Activated T-cell treated with anti-CD3 and anti-CD28 coated beads, Interleukin-2, amount 50 U/mL, for 4 hours (primary cell): ENCODE data around the gene SPECC1L. TPM values are rescaled to one million over a fixed set of nuclear protein-coding genes. Genes with fewer than 3 reads are reported as not detected.

Source experiments
- ATAC-seq, 2 donors: fragments of 200-7000 bp; cut with Tn5 transposase; one replicate each; pipeline ENCODE4 v1.10.0; 2021
- DNase-seq: peaks from one replicate; pipeline ENCODE4 v3.0.0-alpha.2; 2020
- H3K27me3 Mint-ChIP-seq: one replicate; pipeline ENCODE4 v1.8.0; 2021; ENCODE audit warnings: low read depth, mixed read lengths
- H3K36me3 Mint-ChIP-seq: one replicate; pipeline ENCODE4 v1.8.0; 2022; ENCODE audit warnings: mixed read lengths; ENCODE audit not compliant: insufficient read depth
- H3K4me1 Mint-ChIP-seq: one replicate; pipeline ENCODE4 v1.8.0; 2021; ENCODE audit warnings: low read depth, mixed read lengths
- H3K4me3 Mint-ChIP-seq: one replicate; pipeline ENCODE4 v1.8.0; 2021; ENCODE audit warnings: mild to moderate bottlenecking, moderate library complexity, mixed read lengths
- H3K9me3 Mint-ChIP-seq: one replicate; pipeline ENCODE4 v1.8.0; 2021; ENCODE audit warnings: mixed read lengths
- total RNA-seq, 3 donors: library from RNA; stranded (reverse); gene quantifications; one replicate each; pipeline ENCODE4 v1.2.1, GENCODE V29; 2021

Gene SPECC1L
- total RNA-seq, 3 donors from 2014 or later: 31.4 to 33.6 (median 33.1) TPM

DNA sequence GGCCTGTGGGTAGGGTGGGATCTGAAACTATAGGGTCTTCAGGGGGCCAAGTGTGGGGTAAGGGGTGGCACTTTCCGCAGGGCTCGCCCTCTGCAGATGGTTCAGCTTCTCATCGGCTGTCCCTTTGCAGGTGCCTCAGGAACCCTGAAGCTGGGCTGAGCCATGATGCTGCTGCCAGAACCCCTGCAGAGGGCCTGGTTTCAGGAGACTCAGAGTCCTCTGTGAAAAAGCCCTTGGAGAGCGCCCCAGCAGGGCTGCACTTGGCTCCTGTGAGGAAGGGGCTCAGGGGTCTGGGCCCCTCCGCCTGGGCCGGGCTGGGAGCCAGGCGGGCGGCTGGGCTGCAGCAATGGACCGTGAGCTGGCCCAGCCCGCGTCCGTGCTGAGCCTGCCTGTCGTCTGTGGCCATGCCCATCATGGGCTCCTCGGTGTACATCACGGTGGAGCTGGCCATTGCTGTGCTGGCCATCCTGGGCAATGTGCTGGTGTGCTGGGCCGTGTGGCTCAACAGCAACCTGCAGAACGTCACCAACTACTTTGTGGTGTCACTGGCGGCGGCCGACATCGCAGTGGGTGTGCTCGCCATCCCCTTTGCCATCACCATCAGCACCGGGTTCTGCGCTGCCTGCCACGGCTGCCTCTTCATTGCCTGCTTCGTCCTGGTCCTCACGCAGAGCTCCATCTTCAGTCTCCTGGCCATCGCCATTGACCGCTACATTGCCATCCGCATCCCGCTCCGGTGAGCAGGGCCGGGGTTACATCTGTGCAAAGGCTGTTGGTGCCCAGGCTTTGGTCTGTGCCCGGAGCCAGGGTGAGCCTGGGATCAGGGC is 162.6 kb downstream of the SPECC1L start:
- no peaks in the 10 kb centered on the region for H3K27me3 Mint-ChIP-seq
- peaks cover 2% of the 10 kb centered on the region for H3K36me3 Mint-ChIP-seq
- peaks cover 96% of the 10 kb centered on the region for H3K4me1 Mint-ChIP-seq
- peak overlapping the region; percentile 31 for H3K4me3 Mint-ChIP-seq
- no peaks in the 10 kb centered on the region for H3K9me3 Mint-ChIP-seq
- ATAC-seq: no peak
- no peak for DNase-seq

DNA sequence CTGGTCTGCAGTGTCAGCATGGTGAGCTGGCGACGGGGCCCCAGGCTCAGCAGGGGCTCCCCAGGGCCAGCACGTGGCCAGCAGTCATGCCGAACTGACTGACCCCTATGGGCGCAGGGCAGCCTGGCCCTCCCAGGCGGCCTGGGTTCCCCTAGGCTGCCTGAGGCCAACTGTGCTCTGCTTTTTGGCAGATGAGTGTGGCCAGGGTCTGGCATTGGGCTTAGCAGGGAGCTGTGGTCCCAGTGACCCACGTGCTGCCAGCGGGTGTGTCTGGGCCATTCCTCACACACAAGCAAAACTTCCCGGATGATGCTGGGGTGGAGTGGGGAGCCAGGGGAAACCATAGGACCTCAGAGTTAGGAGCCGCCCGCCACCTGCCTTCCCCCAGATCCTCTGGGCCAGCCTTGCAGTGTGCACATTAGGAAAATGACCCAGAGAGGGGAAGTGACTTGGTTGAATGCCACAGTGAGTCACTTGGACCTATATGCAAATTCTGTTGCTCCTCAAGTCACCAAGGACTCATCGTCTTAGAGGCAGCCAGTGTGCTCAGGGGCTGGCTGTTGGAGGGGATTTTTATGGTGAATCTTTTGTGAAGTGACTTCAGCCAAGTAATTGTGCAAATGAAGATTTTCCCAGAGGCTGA is 163.3 kb downstream of the SPECC1L start:
- ATAC-seq (peak; percentile 82 to 85), DNase-seq (peak; percentile 44)
- peak overlapping the region; percentile 56 for H3K4me3 Mint-ChIP-seq
- H3K9me3 Mint-ChIP-seq: no peaks in the 10 kb centered on the region
- peaks cover 2% of the 10 kb centered on the region for H3K36me3 Mint-ChIP-seq
- no peaks in the 10 kb centered on the region for H3K27me3 Mint-ChIP-seq
- H3K4me1 Mint-ChIP-seq: peaks cover 91% of the 10 kb centered on the region

GRCh38 chr22:24434471-24435322 is 164.1 kb downstream of the SPECC1L start:
- H3K4me3 Mint-ChIP-seq: peak overlapping the region; percentile 56
- H3K36me3 Mint-ChIP-seq: peaks cover 2% of the 10 kb centered on the region
- no peaks in the 10 kb centered on the region for H3K9me3 Mint-ChIP-seq
- peaks cover 88% of the 10 kb centered on the region for H3K4me1 Mint-ChIP-seq
- DNase-seq (peak; percentile 68), ATAC-seq (peak; percentile 78 to 80)
- no peaks in the 10 kb centered on the region for H3K27me3 Mint-ChIP-seq

- no peaks in the 10 kb centered on the region for H3K27me3 Mint-ChIP-seq
- no peak for DNase-seq
- ATAC-seq: no peak
- H3K4me3 Mint-ChIP-seq: peak overlapping the region; percentile 56
- peaks cover 83% of the 10 kb centered on the region for H3K4me1 Mint-ChIP-seq
- H3K36me3 Mint-ChIP-seq: peaks cover 2% of the 10 kb centered on the region
- no peaks in the 10 kb centered on the region for H3K9me3 Mint-ChIP-seq
Observed at GRCh38 chr22:24435323-24435645, 164.7 kb downstream of the SPECC1L start.

DNA sequence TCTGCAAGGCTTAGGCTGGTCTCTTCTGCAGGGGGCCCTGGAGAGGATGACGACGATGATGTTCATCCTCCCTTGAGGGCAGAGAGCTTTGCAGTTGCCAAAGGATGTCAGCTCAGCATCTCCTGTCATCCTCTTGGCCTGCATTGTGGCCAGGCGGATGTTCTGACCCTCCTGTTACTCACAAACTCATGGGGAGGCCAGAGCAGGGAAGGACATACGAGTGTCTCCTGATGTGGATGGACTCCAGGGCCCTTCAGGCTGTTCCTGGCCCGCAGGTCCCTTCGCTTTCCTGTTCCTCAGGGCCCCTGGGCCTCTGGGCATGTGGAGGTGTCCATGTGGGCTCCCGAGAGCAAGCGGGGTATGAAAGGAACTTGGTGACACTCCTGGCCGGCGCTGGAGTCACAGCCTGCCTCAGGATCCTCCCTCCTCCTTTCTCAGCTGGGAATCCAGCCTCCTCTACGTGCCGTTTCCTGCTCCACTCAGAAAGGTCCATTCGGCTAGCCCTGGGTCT is 165.3 kb downstream of the SPECC1L start:
- DNase-seq: no peak
- H3K9me3 Mint-ChIP-seq: no peaks in the 10 kb centered on the region
- ATAC-seq: no peak
- H3K36me3 Mint-ChIP-seq: peaks cover 6% of the 10 kb centered on the region
- no peaks in the 10 kb centered on the region for H3K27me3 Mint-ChIP-seq
- H3K4me1 Mint-ChIP-seq: peaks cover 83% of the 10 kb centered on the region
- H3K4me3 Mint-ChIP-seq: peak overlapping the region; percentile 33

- Mint-ChIP-seq H3K27me3 (no peaks in the 10 kb centered on the region), H3K4me3 (no peak overlapping the region), H3K36me3 (peaks cover 11% of the 10 kb centered on the region), H3K9me3 (no peaks in the 10 kb centered on the region), H3K4me1 (peaks cover 81% of the 10 kb centered on the region)
- DNase-seq (no peak), ATAC-seq (no peak)
Observed at GRCh38 chr22:24436553-24436952, 165.9 kb downstream of the SPECC1L start.

DNA sequence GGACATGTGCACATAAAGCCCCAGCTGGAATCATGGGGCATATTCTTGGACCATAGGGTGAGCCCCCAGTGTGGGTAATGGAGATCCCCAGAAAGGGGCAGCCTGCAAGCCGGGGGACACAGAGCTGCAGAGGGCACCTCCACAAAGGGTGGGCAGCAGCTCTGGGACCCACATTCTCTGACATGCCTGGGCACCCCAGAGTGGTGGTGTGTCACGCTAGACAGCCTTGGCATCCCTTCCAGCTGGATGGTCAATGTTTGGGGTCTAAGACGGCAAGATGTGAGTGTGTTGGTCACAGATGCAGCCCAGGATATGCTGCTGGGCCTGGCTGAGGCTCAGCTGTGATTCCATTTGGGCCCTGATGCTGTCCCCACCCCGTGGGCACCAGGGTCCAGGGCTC is 166.5 kb downstream of the SPECC1L start:
- Mint-ChIP-seq H3K9me3 (no peaks in the 10 kb centered on the region), H3K27me3 (no peaks in the 10 kb centered on the region), H3K36me3 (peaks cover 11% of the 10 kb centered on the region), H3K4me1 (peaks cover 76% of the 10 kb centered on the region), H3K4me3 (no peak overlapping the region)
- ATAC-seq (no peak), DNase-seq (no peak)

DNA sequence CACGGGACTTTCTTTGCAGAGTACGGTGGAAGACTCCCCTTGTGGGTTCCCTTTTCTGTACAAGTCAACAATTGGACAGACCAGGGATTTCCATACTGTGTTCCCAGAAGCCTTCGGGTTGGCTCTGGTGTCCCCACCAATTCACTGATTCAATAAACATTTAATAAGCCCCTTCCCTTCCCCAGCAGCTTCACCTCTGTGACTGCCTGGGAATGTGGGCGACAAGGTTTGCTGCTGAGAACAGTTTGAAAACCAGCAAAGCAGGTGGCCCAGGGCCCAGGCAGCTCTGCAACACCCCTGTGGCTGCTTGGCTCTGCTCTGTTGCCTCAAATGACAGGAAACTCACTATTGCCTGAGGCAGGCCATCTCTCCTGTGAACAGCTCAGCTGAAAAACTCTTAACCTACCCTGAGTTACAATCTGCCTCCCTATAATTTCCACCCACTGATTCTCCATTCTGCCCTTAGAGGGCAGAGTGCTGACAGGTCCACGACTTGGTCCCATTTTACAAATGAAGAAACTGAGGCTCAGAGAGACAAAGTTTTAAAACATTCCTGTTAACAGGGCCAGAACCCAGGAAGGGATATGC is 167.2 kb downstream of the SPECC1L start:
- no peaks in the 10 kb centered on the region for H3K27me3 Mint-ChIP-seq
- DNase-seq (no peak), ATAC-seq (no peak)

DNA sequence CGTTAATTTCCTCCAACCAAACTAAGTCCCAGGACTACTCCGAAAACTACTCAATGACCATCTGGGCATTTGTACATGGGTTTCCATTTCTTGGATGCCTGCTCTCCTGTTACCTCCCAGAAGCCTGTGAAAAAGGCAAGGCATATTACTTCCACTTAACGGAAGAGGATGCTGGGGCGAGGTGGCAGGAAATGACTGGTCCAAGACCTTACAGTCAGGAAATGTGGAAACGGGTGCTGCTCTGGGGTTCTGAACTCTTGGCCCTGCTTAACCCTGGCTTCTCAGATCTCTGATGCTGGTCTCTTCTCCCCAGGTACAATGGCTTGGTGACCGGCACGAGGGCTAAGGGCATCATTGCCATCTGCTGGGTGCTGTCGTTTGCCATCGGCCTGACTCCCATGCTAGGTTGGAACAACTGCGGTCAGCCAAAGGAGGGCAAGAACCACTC is 169.7 kb downstream of the SPECC1L start:
- ATAC-seq: no peak
- peaks cover 60% of the 10 kb centered on the region for H3K4me1 Mint-ChIP-seq
- no peak for DNase-seq
- H3K36me3 Mint-ChIP-seq: peaks cover 18% of the 10 kb centered on the region
- no peaks in the 10 kb centered on the region for H3K9me3 Mint-ChIP-seq
- no peak overlapping the region for H3K4me3 Mint-ChIP-seq
- H3K27me3 Mint-ChIP-seq: no peaks in the 10 kb centered on the region

More for the DNA sequence above, 167.2 kb downstream of the SPECC1L start:
- H3K4me1 Mint-ChIP-seq: peaks cover 71% of the 10 kb centered on the region
- H3K4me3 Mint-ChIP-seq: no peak overlapping the region
- no peaks in the 10 kb centered on the region for H3K9me3 Mint-ChIP-seq
- peaks cover 15% of the 10 kb centered on the region for H3K36me3 Mint-ChIP-seq

DNA sequence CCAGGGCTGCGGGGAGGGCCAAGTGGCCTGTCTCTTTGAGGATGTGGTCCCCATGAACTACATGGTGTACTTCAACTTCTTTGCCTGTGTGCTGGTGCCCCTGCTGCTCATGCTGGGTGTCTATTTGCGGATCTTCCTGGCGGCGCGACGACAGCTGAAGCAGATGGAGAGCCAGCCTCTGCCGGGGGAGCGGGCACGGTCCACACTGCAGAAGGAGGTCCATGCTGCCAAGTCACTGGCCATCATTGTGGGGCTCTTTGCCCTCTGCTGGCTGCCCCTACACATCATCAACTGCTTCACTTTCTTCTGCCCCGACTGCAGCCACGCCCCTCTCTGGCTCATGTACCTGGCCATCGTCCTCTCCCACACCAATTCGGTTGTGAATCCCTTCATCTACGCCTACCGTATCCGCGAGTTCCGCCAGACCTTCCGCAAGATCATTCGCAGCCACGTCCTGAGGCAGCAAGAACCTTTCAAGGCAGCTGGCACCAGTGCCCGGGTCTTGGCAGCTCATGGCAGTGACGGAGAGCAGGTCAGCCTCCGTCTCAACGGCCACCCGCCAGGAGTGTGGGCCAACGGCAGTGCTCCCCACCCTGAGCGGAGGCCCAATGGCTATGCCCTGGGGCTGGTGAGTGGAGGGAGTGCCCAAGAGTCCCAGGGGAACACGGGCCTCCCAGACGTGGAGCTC is 170.2 kb downstream of the SPECC1L start:
- H3K4me3 Mint-ChIP-seq: no peak overlapping the region

DNA sequence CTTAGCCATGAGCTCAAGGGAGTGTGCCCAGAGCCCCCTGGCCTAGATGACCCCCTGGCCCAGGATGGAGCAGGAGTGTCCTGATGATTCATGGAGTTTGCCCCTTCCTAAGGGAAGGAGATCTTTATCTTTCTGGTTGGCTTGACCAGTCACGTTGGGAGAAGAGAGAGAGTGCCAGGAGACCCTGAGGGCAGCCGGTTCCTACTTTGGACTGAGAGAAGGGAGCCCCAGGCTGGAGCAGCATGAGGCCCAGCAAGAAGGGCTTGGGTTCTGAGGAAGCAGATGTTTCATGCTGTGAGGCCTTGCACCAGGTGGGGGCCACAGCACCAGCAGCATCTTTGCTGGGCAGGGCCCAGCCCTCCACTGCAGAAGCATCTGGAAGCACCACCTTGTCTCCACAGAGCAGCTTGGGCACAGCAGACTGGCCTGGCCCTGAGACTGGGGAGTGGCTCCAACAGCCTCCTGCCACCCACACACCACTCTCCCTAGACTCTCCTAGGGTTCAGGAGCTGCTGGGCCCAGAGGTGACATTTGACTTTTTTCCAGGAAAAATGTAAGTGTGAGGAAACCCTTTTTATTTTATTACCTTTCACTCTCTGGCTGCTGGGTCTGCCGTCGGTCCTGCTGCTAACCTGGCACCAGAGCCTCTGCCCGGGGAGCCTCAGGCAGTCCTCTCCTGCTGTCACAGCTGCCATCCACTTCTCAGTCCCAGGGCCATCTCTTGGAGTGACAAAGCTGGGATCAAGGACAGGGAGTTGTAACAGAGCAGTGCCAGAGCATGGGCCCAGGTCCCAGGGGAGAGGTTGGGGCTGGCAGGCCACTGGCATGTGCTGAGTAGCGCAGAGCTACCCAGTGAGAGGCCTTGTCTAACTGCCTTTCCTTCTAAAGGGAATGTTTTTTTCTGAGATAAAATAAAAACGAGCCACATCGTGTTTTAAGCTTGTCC is 171.0 kb downstream of the SPECC1L start:
- no peak for DNase-seq
- peaks cover 56% of the 10 kb centered on the region for H3K4me1 Mint-ChIP-seq
- peaks cover 15% of the 10 kb centered on the region for H3K36me3 Mint-ChIP-seq
- H3K4me3 Mint-ChIP-seq: no peak overlapping the region
- H3K27me3 Mint-ChIP-seq: no peaks in the 10 kb centered on the region
- no peak for ATAC-seq
- H3K9me3 Mint-ChIP-seq: no peaks in the 10 kb centered on the region

More for the DNA sequence above, 170.2 kb downstream of the SPECC1L start:
- peaks cover 58% of the 10 kb centered on the region for H3K4me1 Mint-ChIP-seq
- DNase-seq (no peak), ATAC-seq (no peak)
- no peaks in the 10 kb centered on the region for H3K27me3 Mint-ChIP-seq
- no peaks in the 10 kb centered on the region for H3K9me3 Mint-ChIP-seq
- peaks cover 18% of the 10 kb centered on the region for H3K36me3 Mint-ChIP-seq

DNA sequence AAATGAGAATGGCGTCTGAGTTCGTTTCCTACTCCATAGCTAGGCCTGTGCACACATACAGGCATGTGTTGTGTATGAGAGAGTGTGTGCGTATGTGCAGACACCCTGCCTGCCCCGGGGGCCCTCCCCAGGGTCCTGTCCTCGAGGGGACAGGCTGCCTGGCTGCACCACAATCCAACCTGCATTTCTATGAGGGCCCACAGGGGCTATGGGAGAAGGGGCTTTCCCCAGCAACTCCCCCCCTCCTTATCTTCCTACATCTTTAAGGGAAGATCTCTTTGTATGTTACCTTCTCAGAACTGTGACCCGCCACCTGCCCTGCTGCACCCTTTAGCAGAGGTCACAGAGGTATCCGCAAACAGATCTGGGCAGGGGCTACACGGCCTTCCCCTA is 171.7 kb downstream of the SPECC1L start:
- H3K36me3 Mint-ChIP-seq: peaks cover 15% of the 10 kb centered on the region
- no peaks in the 10 kb centered on the region for H3K27me3 Mint-ChIP-seq
- no peak for DNase-seq
- H3K4me1 Mint-ChIP-seq: peaks cover 49% of the 10 kb centered on the region
- ATAC-seq: no peak
- H3K4me3 Mint-ChIP-seq: no peak overlapping the region
- no peaks in the 10 kb centered on the region for H3K9me3 Mint-ChIP-seq

DNA sequence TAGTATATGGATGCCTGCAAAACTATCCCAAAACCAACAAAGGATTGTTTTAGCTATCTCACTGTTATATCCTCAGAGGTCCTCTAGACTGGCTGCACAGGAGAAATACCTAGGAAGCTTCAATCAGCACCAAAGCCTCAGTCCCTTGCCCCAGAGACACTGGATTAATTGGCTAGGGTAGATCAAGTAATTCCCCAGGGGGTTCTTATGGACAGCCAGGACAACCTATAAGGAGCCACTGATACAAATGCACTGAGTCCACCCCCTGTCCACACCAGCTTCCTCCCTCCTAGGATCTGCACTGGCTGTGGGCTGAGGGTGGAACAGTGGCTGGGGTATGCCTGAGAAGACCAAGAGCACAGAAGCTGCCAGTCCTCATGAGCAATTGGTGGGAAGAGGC is 173.0 kb downstream of the SPECC1L start:
- Mint-ChIP-seq H3K36me3 (peaks cover 15% of the 10 kb centered on the region), H3K27me3 (no peaks in the 10 kb centered on the region), H3K4me1 (peaks cover 38% of the 10 kb centered on the region), H3K9me3 (no peaks in the 10 kb centered on the region), H3K4me3 (no peak overlapping the region)
- no peak for DNase-seq
- no peak for ATAC-seq
